GM12801 (cell line): ENCODE measurements around the gene DPEP2NB.

ENCODE experiments used
- TF ChIP-seq, protein P1 (sequence below): IDR thresholded peaks from one replicate; pipeline ENCODE4 v1.5.1; 2011; ENCODE audit warnings: control low read depth; ENCODE audit not compliant: insufficient read length; ENCODE audit errors: extremely low read depth

The DPEP2NB gene

DNA sequence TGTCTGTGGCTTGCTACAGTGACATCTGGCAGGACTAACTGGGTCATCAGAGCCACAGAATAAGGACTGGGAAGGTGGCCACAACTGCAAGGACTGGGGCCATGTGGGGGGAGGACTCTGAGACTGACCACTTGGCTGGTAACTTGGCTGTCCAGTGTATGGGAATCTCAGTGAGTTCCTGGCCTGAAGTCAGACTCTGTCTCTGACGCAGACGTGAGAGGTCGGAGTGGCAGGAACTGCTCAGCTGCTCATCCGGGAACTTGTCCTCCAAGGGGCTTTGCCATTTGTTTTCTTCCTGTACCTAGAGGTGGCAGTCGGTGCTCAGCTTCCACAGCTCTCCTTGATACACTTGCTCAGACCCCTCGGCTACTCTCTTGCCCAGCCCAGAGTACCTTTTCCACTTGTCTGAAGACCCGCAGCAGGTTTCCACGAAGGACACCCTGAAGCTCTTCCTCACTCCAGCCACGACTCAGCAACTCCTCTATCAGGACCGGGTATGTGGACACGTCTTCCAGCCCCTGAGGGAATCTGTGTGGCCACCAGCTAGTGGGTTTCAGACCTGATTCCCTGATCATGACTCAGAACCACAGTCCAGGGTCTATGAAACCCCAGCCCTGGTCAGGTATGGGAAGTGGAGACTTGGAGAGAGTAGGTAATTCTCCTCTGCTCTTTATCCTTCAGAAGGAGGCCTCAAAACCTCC is 28.1 kb downstream of the DPEP2NB start:
- TF ChIP-seq, protein P1, sequence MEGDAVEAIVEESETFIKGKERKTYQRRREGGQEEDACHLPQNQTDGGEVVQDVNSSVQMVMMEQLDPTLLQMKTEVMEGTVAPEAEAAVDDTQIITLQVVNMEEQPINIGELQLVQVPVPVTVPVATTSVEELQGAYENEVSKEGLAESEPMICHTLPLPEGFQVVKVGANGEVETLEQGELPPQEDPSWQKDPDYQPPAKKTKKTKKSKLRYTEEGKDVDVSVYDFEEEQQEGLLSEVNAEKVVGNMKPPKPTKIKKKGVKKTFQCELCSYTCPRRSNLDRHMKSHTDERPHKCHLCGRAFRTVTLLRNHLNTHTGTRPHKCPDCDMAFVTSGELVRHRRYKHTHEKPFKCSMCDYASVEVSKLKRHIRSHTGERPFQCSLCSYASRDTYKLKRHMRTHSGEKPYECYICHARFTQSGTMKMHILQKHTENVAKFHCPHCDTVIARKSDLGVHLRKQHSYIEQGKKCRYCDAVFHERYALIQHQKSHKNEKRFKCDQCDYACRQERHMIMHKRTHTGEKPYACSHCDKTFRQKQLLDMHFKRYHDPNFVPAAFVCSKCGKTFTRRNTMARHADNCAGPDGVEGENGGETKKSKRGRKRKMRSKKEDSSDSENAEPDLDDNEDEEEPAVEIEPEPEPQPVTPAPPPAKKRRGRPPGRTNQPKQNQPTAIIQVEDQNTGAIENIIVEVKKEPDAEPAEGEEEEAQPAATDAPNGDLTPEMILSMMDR, result no peak

DNA sequence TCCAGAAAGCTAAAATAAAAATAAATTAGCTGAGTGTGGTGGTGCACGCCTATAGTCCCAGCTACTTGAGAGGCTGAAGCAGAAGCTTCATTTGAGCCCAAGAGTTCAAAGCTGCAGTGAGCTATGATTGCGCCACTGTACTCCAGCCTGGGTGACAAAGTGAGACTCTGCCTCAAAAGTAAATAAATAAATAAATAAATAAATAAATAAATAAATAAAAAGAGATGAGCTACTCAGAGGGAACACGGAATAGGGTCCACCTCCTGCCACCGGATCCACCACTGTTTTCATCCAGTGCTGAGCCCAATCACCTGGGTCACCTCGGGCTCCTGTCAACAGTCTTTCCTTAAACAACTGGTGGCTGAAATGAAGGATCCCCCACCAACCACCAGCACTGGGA is 28.8 kb downstream of the DPEP2NB start:
- TF ChIP-seq, protein P1, result no peak

DNA sequence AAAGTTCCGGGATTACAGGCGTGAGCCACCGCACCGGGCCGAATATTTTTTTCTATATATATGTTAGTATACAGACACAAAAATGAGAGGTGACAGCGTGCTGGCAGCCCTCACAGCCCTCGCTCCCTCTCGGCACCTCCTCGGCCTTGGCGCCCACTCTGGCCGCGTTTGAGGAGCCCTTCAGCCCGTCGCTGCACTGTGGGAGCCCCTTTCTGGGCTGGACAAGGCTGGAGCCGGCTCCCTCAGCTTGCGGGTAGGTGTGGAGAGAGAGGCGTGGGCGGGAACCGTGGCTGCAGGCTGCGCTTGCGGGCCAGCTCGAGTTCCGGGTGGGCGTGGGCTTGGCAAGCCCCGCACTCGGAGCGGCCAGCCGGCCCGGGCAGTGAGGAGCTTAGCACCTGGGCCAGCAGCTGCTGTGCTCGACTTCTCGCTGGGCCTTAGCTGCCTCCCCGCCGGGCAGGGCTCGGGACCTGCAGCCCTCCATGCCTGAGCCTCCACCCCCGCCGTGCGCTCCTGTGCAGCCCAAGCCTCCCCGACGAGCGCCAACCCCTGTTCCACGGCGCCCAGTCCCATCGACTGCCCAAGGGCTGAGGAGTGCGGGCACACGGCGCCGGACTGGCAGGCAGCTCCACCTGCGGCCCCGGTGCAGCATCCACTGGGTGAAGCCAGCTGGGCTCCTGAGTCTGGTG is 33.6 kb downstream of the DPEP2NB start:
- TF ChIP-seq, protein P1, result no peak

DNA sequence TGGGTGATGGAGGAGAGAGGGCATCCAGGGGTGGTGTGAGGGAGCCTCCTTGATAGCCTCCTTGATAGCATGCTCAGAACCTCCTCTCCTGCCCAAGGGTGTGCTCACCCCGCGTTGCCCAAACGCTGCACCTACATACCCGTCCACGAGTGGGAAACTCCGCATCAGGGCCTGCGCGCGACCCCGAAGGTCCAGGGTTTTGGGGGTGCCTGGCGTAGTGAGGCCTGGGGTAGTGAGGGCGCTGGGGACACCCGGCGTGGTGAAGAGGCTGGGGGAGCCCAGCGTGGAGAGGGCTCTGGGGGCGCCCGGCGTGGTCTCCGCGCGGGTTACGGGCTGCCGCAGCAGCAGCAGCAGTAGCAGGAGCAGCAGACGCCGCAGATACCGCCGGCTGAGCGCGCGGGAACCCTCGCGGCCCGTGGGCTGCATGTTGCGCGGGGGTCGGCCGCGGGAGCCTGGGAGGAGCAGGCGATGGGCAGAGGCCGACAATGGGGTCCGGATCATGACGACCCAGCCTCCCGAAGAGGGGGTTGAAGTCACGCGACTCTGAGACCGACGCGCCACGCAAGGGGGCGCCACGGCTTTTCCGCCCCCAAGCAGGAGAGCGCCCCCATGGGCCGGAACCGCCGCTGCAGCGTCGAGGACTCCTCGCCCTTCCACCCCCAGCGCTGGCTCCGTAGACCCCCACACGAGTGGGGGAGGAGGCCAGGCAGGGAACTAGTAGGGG is 35.6 kb downstream of the DPEP2NB start, which contains the start of gene DPEP3:
TSS of gene DPEP3 (minus strand) at position 545 of the 724 bp plus-strand sequence. CDS start at position 426, 119 bp downstream.
- TF ChIP-seq, protein P1, result no peak

DNA sequence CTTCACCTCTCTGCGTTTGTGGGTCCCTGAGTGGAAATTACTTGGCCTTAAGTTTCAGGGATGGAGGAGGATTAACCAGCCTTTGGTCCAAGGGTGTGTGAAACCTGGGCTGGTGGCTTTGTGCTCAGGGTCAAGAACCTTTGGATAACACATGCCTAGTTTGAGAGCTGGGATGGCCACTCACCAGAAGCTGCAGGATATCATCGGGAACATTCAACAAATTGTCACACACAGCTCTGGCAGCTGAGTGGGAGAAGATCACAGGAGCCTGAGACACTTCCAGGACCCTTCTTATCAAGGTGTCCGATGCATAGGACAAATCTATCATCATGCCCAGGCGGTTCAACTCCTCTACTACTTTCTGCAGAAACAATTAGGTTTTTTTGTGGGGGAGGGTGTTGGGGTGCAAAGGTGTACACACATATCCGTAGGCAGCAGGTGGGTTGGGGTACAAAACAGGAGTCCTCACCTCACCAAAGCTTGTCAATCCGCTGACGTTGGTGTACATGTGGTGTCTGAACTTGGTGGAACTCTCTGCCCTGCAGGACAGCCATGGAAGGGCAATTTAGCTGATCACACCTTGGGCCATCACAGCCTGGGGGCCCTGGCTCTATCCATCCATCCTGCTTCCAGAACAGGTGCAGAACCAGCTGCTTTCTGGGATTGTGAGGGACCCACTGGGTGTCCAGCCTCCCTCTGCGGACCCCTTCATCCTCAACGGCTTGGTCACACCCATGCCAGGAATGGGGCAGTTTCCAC is 38.1 kb downstream of the DPEP2NB start:
- TF ChIP-seq, protein P1, result no peak

DNA sequence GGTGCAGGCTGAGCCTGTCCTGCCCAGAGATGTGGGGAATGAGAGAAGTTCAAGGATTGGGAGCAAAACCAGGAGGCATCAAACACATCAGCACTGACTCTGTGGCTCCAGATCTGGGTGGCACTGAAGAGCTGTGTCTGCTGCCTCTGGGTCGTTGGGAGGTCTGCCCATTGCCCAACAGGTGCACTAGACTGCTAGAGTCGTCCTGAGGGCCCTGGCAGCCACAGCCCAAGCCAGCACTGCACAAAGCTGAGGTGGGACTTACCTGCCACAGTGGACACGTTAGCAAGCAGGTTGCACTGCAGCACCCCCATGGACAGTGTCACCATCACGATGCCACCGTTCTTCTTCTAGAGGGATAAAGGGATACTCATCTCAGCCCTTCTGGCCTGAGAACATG is 38.7 kb downstream of the DPEP2NB start:
- TF ChIP-seq, protein P1, result no peak

DNA sequence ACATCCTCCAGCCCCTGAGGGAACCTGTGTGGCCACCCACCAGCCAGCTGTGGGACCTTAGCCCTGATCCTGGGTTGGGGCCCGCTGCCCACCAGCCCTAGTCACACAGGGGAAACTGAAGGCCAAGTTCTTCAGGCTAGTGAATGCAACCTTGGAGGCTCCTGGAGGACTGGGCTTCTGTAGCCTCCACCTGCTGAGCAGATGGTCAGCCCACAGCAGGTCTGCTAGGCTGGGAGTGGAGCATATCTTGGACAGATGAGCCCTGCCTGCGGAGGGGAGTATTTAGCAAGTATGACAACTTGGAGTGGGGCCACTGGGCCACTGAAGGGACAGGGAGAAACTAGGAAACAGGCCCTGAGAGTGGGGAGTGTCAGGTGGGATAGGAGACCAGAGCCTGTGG is 39.5 kb downstream of the DPEP2NB start:
- TF ChIP-seq, protein P1, result no peak
